GM23248 (cell line): ENCODE measurements around the gene TTYH3. TPM values are rescaled to one million over a fixed set of nuclear protein-coding genes. Genes with fewer than 3 reads are reported as not detected.

Experiments
- DNase-seq: peaks from one replicate; pipeline ENCODE4 v3.0.0-alpha.2; 2015
- H2AFZ ChIP-seq: fragments of 200-600 bp; sonication (generic); 2 replicates; pipeline ENCODE4 v1.6.1; 2016; ENCODE audit warnings: antibody characterized with exemption
- H3F3A ChIP-seq: fragments of 200-600 bp; sonication (generic); 2 replicates; pipeline ENCODE4 v1.6.1; 2016; ENCODE audit warnings: mild to moderate bottlenecking, antibody characterized with exemption, mixed run types; ENCODE audit not compliant: insufficient read depth
- H3K27ac ChIP-seq: fragments of 200-600 bp; sonication (generic); 2 replicates; pipeline ENCODE4 v1.5.1; 2016; ENCODE audit warnings: mild to moderate bottlenecking
- H3K27me3 ChIP-seq: fragments of 200-600 bp; sonication (generic); replicated peaks from 2 replicates; pipeline ENCODE4 v1.6.1; 2016; ENCODE audit warnings: mild to moderate bottlenecking; ENCODE audit not compliant: insufficient read depth
- H3K36me3 ChIP-seq: fragments of 200-600 bp; sonication (generic); 2 replicates; pipeline ENCODE4 v1.6.1; 2016; ENCODE audit warnings: low read depth, mild to moderate bottlenecking
- H3K4me1 ChIP-seq: fragments of 200-600 bp; sonication (generic); 2 replicates; pipeline ENCODE4 v1.6.1; 2016; ENCODE audit warnings: mild to moderate bottlenecking; ENCODE audit not compliant: insufficient read depth
- H3K4me2 ChIP-seq: fragments of 200-600 bp; sonication (generic); one replicate; pipeline ENCODE4 v1.6.1; 2016; ENCODE audit warnings: mild to moderate bottlenecking; ENCODE audit not compliant: unreplicated experiment
- H3K4me3 ChIP-seq: fragments of 200-600 bp; sonication (generic); 2 replicates; pipeline ENCODE4 v1.5.1; 2016; ENCODE audit warnings: mild to moderate bottlenecking
- H3K79me2 ChIP-seq: fragments of 200-600 bp; sonication (generic); 2 replicates; pipeline ENCODE4 v1.6.1; 2016; ENCODE audit warnings: mild to moderate bottlenecking; ENCODE audit not compliant: insufficient read depth
- H3K9ac ChIP-seq: fragments of 200-600 bp; sonication (generic); 2 replicates; pipeline ENCODE4 v1.6.1; 2016; ENCODE audit warnings: mild to moderate bottlenecking
- H3K9me2 ChIP-seq: fragments of 200-600 bp; sonication (generic); 2 replicates; pipeline ENCODE4 v1.6.1; 2016; ENCODE audit warnings: mixed run types, mild to moderate bottlenecking, moderate library complexity; ENCODE audit not compliant: insufficient read depth
- H3K9me3 ChIP-seq: fragments of 200-600 bp; sonication (generic); one replicate; pipeline ENCODE4 v1.6.1; 2017; ENCODE audit warnings: low read depth
- H4K20me1 ChIP-seq: fragments of 200-600 bp; sonication (generic); 2 replicates; pipeline ENCODE4 v1.6.0; 2016; ENCODE audit not compliant: insufficient read depth
- EZH2 ChIP-seq: fragments of 200-600 bp; sonication (generic); IDR thresholded peaks from 2 replicates; pipeline ENCODE4 v1.6.1; 2018; ENCODE audit warnings: antibody characterized with exemption, mild to moderate bottlenecking; ENCODE audit not compliant: insufficient read depth, poor library complexity, severe bottlenecking
- EZH2phosphoT487 ChIP-seq: fragments of 200-600 bp; sonication (generic); IDR thresholded peaks from 2 replicates; pipeline ENCODE4 v1.6.1; 2018; ENCODE audit warnings: antibody characterized with exemption, moderate library complexity, mild to moderate bottlenecking, low read depth; ENCODE audit not compliant: insufficient read depth
- WGBS, 2 experiments: methylation state at CpG; one replicate each; pipeline ENCODE4 v1.1.6; 2015 to 2017; ENCODE audit warnings: low lambda C conversion rate in 2 of 2, low coverage in 1 of 2; ENCODE audit errors: missing lambda C conversion rate in 2 of 2; 5-methylcytosine and 5-hydroxymethylcytosine counted together
- in situ Hi-C: fragments of 300-500 bp; cut with MboI; formaldehyde crosslinking; loops from 2 replicates; pipeline ENCODE4 v1.15.0; 2020
- polyA plus RNA-seq: library from polyadenylated mRNA; unstranded; fragments of >200 nt; fragmentation: Nextera tagmentation; extraction: Ambion mirVana; gene quantifications from 2 replicates; pipeline ENCODE4 v1.2.1, GENCODE V29; 2016
- total RNA-seq: library from RNA; depleted of rRNA; stranded (reverse); fragments of >200 nt; shearing (Covaris generic); gene quantifications from 2 replicates; pipeline ENCODE4 v1.2.3, GENCODE V29; 2014

Gene TTYH3
- total and polyA plus RNA-seq, 2 experiments from 2014 or later: 25.3 to 46.0 TPM

DNA sequence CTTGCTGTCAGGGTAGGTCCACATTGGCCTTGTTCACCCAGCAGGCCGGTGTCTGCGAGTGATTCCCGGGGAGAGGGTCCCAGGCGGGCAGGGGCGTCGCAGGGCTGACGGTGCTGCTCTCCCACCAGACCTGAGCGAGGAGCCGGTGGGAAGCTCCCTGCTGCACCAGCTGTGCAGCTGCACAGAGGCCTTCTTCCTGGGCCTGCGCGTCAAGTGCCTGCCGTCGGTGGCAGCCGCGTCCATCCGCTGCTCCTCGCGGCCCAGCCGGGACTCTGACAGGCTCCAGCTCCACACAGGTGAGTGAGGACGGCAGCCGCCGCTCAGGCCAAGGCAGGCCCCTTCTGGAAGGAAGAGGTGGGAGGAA lies 70.8 kb downstream of the TTYH3 start:
- in situ Hi-C loops: loop anchor here (25.0 kb wide), 1 partner anchor 460 kb away; no protein-coding TSS in a partner anchor
- no peak overlapping the region for H3K4me2 ChIP-seq
- no peaks in the 10 kb centered on the region for H3K9me2 ChIP-seq
- H4K20me1 ChIP-seq: no peaks in the 10 kb centered on the region
- H3K4me1 ChIP-seq: 0 out of 2 replicates have a peak, but pooled peaks cover 8% of the 10 kb centered on the region
- no peaks in the 10 kb centered on the region for H3K36me3 ChIP-seq
- TF ChIP-seq EZH2phosphoT487 (no peak), EZH2 (no peak)
- no peaks in the 10 kb centered on the region for H3K9me3 ChIP-seq
- WGBS, 2 experiments: 93 to 97% methylated on average over 20 to 22 of the region's 22 CpGs
- H3K9ac ChIP-seq: no peak overlapping the region
- no peaks in the 10 kb centered on the region for H3K79me2 ChIP-seq
- no peak overlapping the region for H3K4me3 ChIP-seq
- H2AFZ ChIP-seq: no peak overlapping the region
- H3F3A ChIP-seq: no peaks in the 10 kb centered on the region
- H3K27ac ChIP-seq: no peak overlapping the region
- no peak for DNase-seq
- no peaks in the 10 kb centered on the region for H3K27me3 ChIP-seq

DNA sequence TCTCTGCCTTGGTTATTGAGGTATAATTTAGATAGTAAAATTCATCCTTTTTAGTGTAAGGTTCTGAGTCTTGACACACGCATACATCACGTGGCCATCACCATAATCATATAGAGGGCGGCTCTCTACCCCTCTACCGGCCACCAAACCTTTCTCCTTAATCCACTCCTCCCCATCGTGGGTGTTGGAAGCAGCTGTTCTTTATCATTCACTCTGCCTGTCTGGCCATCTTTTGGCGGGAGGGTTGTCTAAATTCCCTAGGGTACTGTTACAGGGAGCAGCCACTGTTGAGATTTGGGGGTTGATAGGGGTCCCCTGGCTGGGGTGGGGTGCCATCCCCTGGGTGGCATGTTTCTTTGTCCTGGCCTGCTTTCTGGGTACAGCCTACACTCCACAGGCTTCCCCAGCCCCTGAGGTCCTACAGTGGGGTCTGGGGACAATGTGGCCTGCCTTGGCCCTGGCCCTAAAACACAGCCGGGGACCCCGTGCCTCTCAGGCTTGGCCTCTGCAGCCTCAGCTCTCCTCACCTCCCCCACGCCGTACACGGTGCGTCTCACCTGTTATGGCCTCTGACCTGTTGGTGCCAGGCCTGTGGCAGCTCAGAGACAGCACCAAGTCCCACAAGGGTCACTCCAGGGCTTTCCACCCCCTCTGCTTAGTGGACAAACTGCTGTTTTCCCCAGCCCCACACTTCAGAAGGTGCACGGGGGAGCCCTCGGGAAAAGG lies 73.7 kb downstream of the TTYH3 start:
- Histone ChIP-seq H3K4me1 (0 out of 2 replicates have a peak, but pooled peaks cover 8% of the 10 kb centered on the region), H3K4me3 (no peak overlapping the region), H3K9me3 (no peaks in the 10 kb centered on the region), H2AFZ (no peak overlapping the region), H3K27me3 (no peaks in the 10 kb centered on the region), H4K20me1 (no peaks in the 10 kb centered on the region), H3K79me2 (no peaks in the 10 kb centered on the region), H3K9ac (no peak overlapping the region), H3K9me2 (no peaks in the 10 kb centered on the region), H3K4me2 (no peak overlapping the region), H3K27ac (no peak overlapping the region), H3F3A (no peaks in the 10 kb centered on the region), H3K36me3 (no peaks in the 10 kb centered on the region)
- DNase-seq: no peak
- in situ Hi-C loops: loop anchor here (25.0 kb wide), 1 partner anchor 457 kb away; no protein-coding TSS in a partner anchor
- TF ChIP-seq EZH2phosphoT487 (no peak), EZH2 (no peak)
- WGBS, 2 experiments: 82 to 85% methylated on average over 14 of the region's 14 CpGs

DNA sequence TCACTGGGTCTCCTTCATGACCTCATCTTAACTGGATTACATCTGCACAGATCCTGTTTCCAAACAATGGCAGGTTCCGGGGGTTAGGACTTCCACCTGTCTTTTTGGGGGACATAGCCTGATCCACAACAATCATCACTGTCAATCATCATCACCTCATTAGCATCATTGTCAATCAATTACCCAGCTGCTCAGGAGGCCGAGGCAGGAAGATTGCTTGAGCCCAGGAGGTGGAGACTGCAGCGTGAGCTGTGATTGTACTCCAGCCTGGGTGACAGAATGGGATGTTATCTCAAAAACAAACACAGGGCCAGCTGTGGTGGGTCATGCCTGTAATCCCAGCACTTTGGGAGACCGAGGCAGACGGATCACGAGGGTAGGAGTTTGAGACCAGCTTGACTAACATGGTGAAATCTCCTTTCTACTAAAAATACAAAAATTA lies 74.9 kb downstream of the TTYH3 start:
- H3F3A ChIP-seq: no peaks in the 10 kb centered on the region
- no peak overlapping the region for H3K4me2 ChIP-seq
- no peaks in the 10 kb centered on the region for H4K20me1 ChIP-seq
- H3K36me3 ChIP-seq: no peaks in the 10 kb centered on the region
- H3K4me3 ChIP-seq: no peak overlapping the region
- H3K9me3 ChIP-seq: no peaks in the 10 kb centered on the region
- H3K4me1 ChIP-seq: 0 out of 2 replicates have a peak, but pooled peaks cover 3% of the 10 kb centered on the region
- 72% methylated on average over 6 of the region's 6 CpGs for WGBS, 2 experiments
- H3K27ac ChIP-seq: no peak overlapping the region
- no peaks in the 10 kb centered on the region for H3K79me2 ChIP-seq
- in situ Hi-C loops: loop anchor here (25.0 kb wide), 1 partner anchor 456 kb away; no protein-coding TSS in a partner anchor
- no peaks in the 10 kb centered on the region for H3K9me2 ChIP-seq
- no peaks in the 10 kb centered on the region for H3K27me3 ChIP-seq
- no peak for DNase-seq
- H3K9ac ChIP-seq: no peak overlapping the region
- TF ChIP-seq EZH2 (no peak), EZH2phosphoT487 (no peak)
- no peak overlapping the region for H2AFZ ChIP-seq

DNA sequence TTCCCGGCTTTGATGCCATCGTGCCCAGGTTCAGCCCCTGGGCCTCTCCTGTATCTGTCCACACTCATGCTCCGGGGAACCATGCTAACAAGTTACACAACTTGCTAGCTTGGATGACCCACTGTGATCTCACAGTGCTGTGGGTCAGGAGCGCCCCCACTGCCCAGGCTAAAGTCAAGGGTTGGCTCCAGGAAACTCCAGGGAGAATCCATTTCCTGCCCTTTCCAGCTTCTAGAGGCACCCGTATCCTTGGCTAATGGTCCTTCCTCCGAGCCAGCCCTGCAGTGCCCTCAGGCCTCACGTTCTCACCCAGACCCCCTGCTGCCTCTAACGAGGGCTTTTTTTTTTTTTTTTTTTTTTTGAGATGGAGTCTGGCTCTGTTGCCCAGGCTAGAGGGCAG lies 75.7 kb downstream of the TTYH3 start:
- H2AFZ ChIP-seq: no peak overlapping the region
- H3K9me2 ChIP-seq: no peaks in the 10 kb centered on the region
- no peaks in the 10 kb centered on the region for H3K79me2 ChIP-seq
- H3K36me3 ChIP-seq: no peaks in the 10 kb centered on the region
- in situ Hi-C loops: loop anchor here (25.0 kb wide), 1 partner anchor 455 kb away; no protein-coding TSS in a partner anchor
- H3K9ac ChIP-seq: no peak overlapping the region
- WGBS, 2 experiments: 70 to 74% methylated on average over 8 of the region's 8 CpGs
- DNase-seq: no peak
- no peaks in the 10 kb centered on the region for H3F3A ChIP-seq
- no peaks in the 10 kb centered on the region for H4K20me1 ChIP-seq
- no peaks in the 10 kb centered on the region for H3K27me3 ChIP-seq
- no peak for TF ChIP-seq EZH2
- TF ChIP-seq EZH2phosphoT487: no peak
- no peak overlapping the region for H3K4me2 ChIP-seq
- H3K4me1 ChIP-seq: no peaks in the 10 kb centered on the region
- no peak overlapping the region for H3K4me3 ChIP-seq
- no peaks in the 10 kb centered on the region for H3K9me3 ChIP-seq
- no peak overlapping the region for H3K27ac ChIP-seq
